ENCODE data around the gene PHACTR1.

DNA sequence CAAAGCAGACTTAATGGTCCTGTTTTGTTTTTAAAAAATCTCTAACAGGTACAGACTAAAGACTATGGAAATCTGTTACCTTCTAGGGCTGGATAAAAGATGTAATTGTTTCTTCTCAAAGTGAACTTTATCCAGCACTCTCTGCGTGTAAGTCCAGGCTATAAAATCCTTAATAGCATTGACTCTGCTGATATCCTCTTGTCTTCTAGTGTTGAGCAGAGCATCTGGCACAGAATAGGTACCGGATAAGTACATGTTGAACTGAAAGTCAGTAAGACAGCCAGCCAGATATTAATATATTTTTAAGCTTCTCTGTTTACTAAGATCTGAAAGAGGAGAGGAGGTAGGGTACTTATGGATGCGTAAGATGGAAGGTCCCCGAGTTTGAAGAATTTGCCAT lies 349.5 kb downstream of the PHACTR1 start:
- TF ChIP-seq ELF1 (IDR thresholded peaks at IDR 0.05) = no peak
- TF ChIP-seq, protein P1, sequence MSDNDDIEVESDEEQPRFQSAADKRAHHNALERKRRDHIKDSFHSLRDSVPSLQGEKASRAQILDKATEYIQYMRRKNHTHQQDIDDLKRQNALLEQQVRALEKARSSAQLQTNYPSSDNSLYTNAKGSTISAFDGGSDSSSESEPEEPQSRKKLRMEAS (IDR thresholded peaks at IDR 0.05; ENCODE audit: low read depth) = no peak
- TF ChIP-seq, protein P2, sequence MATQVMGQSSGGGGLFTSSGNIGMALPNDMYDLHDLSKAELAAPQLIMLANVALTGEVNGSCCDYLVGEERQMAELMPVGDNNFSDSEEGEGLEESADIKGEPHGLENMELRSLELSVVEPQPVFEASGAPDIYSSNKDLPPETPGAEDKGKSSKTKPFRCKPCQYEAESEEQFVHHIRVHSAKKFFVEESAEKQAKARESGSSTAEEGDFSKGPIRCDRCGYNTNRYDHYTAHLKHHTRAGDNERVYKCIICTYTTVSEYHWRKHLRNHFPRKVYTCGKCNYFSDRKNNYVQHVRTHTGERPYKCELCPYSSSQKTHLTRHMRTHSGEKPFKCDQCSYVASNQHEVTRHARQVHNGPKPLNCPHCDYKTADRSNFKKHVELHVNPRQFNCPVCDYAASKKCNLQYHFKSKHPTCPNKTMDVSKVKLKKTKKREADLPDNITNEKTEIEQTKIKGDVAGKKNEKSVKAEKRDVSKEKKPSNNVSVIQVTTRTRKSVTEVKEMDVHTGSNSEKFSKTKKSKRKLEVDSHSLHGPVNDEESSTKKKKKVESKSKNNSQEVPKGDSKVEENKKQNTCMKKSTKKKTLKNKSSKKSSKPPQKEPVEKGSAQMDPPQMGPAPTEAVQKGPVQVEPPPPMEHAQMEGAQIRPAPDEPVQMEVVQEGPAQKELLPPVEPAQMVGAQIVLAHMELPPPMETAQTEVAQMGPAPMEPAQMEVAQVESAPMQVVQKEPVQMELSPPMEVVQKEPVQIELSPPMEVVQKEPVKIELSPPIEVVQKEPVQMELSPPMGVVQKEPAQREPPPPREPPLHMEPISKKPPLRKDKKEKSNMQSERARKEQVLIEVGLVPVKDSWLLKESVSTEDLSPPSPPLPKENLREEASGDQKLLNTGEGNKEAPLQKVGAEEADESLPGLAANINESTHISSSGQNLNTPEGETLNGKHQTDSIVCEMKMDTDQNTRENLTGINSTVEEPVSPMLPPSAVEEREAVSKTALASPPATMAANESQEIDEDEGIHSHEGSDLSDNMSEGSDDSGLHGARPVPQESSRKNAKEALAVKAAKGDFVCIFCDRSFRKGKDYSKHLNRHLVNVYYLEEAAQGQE (IDR thresholded peaks at IDR 0.05; ENCODE audit: low read depth, low read length) = no peak

All from SK-N-SH (cell line).